Putamen (tissue), 1 donor: ENCODE results near the gene ZNF555.
A peak's percentile ranks its signal among the peaks of the same experiment; 100 is the strongest.
"Not testable (repeated sequence)": the region's sequence is repeated elsewhere in the genome, so short reads cannot be mapped to it uniquely, and the experiment has no call there.

Experiments used
- DNase-seq: peaks from one replicate; pipeline ENCODE4 v3.0.0-alpha.2; 2016; ENCODE audit warnings: low spot score

The ZNF555 gene

GRCh38 chr19:2867025-2867991 lies 26.0 kb downstream of the ZNF555 start, which contains the start of gene ZNF556:
TSS of gene ZNF556 (plus strand) at chr19:2867335. CDS start at chr19:2867422, 87 bp downstream.
- DNase-seq, result peak; percentile 52

- DNase-seq, result no peak
These were observed 28.3 kb downstream of the ZNF555 start for GRCh38 chr19:2869618-2870017.

- DNase-seq, result not testable (repeated sequence)
These were observed 30.9 kb downstream of the ZNF555 start for GRCh38 chr19:2872175-2872574.

DNA sequence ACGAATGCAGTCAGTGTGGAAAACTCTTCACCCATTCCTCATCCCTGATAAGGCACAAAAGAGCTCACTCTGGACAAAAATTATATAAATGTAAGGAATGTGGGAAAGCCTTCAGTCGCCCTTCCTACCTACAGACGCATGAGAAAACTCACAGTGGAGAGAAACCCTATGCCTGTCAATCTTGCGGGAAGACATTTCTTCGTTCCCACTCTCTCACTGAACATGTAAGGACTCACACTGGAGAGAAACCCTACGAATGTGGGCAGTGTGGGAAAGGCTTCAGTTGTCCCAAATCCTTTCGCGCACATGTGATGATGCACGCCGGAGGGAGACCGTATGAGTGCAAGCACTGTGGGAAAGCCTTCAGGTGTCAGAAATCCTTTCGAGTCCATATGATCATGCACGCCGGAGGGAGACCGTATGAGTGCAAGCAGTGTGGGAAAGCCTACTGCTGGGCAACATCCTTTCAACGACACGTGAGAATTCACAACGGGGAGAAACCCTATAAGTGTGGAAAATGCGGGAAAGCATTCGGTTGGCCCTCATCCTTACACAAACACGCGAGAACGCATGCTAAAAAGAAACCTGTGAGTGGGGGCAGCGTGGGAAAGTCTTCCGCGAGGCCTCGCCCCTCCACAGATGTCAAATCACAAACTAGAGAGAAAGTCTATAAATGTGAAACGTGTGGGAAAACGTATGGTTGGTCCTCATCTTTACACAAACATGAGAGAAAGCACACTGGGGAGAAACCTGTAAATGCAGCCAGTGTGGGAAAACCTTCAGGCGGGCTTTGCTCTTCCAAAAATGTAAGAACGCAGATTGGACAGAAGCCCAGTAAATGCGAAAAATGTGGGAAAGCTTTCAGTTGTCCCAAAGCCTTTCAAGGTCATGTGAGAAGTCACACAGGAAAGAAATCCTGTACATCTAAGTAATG lies 36.4 kb downstream of the ZNF555 start:
- DNase-seq, result no peak

GRCh38 chr19:2883686-2884439 lies 42.6 kb downstream of the ZNF555 start:
- no peak for DNase-seq

- no peak for DNase-seq
These were observed 44.5 kb downstream of the ZNF555 start for GRCh38 chr19:2885736-2886135.

DNA sequence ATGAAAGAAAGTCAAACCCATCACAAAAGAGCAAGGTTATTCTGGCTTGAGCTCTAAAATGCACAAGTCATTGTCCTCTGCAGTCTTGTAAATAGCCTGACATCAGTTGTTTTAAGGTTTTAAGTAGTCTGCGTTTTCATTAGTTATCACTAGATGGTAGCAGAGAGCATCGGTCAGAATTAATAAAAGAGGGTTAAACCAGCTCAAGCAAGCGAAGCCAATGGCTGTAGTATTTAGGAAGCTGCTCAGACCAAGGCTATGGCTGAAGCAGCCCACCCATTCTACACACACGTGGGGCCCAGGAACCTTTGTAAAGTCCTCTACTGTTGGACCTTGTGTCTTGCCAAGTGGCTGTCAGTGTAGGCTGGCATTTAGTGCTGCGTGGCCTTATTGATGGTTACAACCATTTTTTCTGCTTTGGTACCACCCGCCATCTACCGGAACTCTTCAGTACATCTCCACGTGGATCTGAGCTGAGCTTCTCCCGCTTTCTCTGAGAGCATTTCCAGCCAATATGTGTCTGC lies 46.2 kb downstream of the ZNF555 start:
- peak; percentile 65 for DNase-seq

DNA sequence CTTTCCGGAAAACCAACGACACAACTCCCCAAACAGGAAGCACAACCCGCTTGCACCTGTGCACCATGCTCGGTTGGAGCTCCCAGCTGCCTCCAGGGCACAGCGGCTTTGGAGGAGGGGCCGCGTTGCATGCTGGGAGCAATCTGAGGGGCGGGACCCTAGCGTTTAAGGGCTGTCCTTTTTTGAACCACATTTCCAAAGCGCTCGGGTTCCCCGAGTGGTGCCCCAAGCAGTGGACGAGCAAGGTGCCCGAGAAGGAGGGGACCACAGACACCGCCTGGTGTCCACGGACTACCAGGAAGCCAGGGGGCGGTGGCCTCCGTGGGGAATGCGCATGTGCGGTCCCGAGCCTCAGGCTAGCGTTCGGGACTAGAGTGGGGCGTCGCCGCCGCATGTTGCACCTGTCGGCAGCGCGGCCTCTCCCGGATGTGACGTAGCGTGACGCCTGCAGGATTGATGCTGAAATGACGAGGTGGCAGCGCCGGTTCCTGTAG lies 47.5 kb downstream of the ZNF555 start:
- no peak for DNase-seq

DNA sequence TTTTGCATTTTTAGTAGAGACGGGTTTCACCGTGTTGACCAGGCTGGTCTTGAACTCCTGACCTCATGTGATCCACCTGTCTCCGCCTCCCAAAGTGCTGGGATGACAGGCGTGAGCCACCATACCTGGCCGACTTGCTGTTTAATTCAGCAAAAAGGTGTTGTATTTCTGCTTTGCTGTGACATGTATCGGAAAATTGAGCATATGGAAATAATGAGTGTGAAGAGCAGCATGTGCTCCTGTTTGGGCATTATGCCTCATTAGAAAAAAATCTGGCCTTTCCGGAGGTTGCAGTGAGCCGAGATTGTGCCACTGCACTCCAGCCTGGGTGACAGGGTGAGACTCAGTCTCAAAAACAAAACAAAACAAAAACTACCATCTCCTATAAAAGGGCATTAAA lies 49.3 kb downstream of the ZNF555 start:
- not testable (repeated sequence) for DNase-seq

- DNase-seq, result no peak
These were observed 55.4 kb downstream of the ZNF555 start for GRCh38 chr19:2896694-2897093.

- peak; percentile 99 for DNase-seq
These were observed 59.3 kb downstream of the ZNF555 start, which contains the start of gene ZNF57 for GRCh38 chr19:2900296-2901252. TSS of gene ZNF57 (plus strand) at chr19:2900928. CDS start at chr19:2901046, 118 bp downstream.

- no peak for DNase-seq
These were observed 61.4 kb downstream of the ZNF555 start for GRCh38 chr19:2902590-2903218.

- DNase-seq, result not testable (repeated sequence)
These were observed 62.1 kb downstream of the ZNF555 start for GRCh38 chr19:2903326-2903725.

DNA sequence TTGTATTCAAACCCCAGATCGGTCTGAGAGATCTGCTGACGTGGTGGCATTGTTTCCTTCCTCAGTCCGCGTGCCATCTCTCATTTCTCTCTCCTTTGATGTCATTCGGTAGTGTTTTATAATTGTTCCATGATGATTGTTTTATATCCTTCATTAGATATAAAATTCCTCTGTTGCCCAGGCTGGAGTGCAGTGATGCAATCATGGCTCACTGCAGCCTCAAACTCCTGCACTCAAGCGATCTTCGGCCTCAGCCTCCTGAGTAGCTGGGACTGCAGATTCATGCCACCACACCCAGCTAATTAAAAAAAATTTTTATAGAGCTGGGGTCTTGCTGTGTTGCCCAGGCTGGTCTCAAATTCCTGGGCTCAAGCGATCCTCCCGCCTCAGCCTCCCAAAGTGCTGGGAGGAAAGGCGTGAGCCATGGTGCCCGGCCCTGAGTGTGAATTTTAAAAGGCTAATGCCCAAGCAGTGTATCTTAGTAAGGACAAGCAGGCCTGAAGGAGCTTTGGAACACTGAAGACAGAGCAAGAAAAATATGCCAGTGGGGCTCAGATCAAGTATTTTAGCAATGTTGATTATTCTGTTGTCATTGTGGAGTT lies 64.7 kb downstream of the ZNF555 start:
- DNase-seq, result no peak

DNA sequence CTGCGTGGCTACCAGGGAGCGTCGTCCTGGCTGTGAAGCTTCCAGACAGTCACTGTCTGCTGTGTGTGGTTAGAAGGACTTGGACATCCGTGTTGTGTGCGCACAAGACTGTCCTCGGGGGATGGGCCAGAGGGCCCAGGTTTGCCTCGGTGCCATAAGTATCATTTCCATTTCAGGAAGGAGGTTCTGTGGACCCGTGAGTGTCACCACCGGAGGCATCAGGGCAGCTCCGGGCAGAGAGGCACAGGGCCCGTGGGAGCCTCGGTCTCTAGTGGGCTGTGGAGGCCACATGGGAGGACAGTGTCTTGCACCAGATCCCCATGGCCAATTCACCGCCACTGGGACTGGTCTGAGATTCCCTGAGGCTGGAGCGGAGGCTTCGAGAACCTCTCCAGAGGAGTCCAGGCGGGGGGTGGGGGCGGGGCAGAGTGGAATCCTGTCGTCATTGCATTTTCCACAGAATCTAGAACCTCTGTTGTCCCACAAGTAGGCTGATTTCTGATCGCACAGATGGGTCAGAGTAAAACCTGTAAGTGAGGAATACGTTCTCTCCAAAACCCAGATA lies 65.4 kb downstream of the ZNF555 start:
- DNase-seq, result no peak
